IMR-90 (cell line): ENCODE results near the gene ARL9. TPM values are rescaled to one million over a fixed set of nuclear protein-coding genes. Genes with fewer than 3 reads are reported as not detected.

Source experiments
- ATAC-seq: fragments of 200-7000 bp; cut with Tn5 transposase; 2 replicates; pipeline ENCODE4 v1.9.1; 2020; ENCODE audit warnings: low read depth, mild to moderate bottlenecking, moderate library complexity
- BruUV-seq: library from RNA; stranded (reverse); fragments of 400-500 nt; replicated peaks from 2 replicates; lab custom pipeline; 2021; lab: Mats Ljungman, UMichigan
- CTCF ChIA-PET: fragments of 300-600 bp; formaldehyde crosslinking; extraction: SDS; loops from one replicate; lab custom pipeline; 2021; ENCODE audit warnings: antibody characterized with exemption; lab: Yijun Ruan, JAX
- POLR2A ChIA-PET: fragments of 300-600 bp; sonication (Branson Sonifier 250); formaldehyde crosslinking; loops from one replicate; lab custom pipeline; 2022; ENCODE audit warnings: antibody characterized with exemption; ENCODE audit not compliant: unreplicated experiment; lab: Charles Lee
- DNase-seq: peaks from one replicate; pipeline ENCODE4 v3.0.0; 2013
- H2AFZ ChIP-seq: replicated peaks from 2 replicates; pipeline ENCODE3; 2013; ENCODE audit warnings: low read length, mild to moderate bottlenecking; ENCODE audit not compliant: poor library complexity
- H2AK5ac ChIP-seq: 2 replicates; pipeline ENCODE4 v1.6.1; 2013; ENCODE audit warnings: low read depth, low read length, inconsistent platforms
- H2AK9ac ChIP-seq: replicated peaks from 2 replicates; pipeline ENCODE3; 2013; ENCODE audit warnings: mild to moderate bottlenecking, low read depth, low read length, moderate library complexity; ENCODE audit not compliant: poor library complexity
- H2BK120ac ChIP-seq: 2 replicates; pipeline ENCODE4 v1.6.1; 2013; ENCODE audit warnings: low read depth, low read length, inconsistent platforms
- H2BK15ac ChIP-seq: 3 replicates; pipeline ENCODE4 v1.6.1; 2013; ENCODE audit warnings: low read depth, low read length, inconsistent platforms
- H2BK20ac ChIP-seq: 2 replicates; pipeline ENCODE4 v1.6.1; 2013; ENCODE audit warnings: low read depth, mild to moderate bottlenecking, inconsistent platforms, low read length, moderate library complexity
- H2BK5ac ChIP-seq: 2 replicates; pipeline ENCODE4 v1.6.1; 2013; ENCODE audit warnings: mild to moderate bottlenecking, low read depth, low read length, inconsistent platforms; ENCODE audit not compliant: poor library complexity, severe bottlenecking
- H3K14ac ChIP-seq: replicated peaks from 2 replicates; pipeline ENCODE4 v1.6.1; 2013; ENCODE audit warnings: low read depth, low read length, inconsistent platforms
- H3K18ac ChIP-seq: 2 replicates; pipeline ENCODE4 v1.6.1; 2013; ENCODE audit warnings: low read depth, low read length, control low read depth
- H3K23ac ChIP-seq: 2 replicates; pipeline ENCODE4 v1.6.1; 2013; ENCODE audit warnings: low read depth, low read length, inconsistent platforms
- H3K27ac ChIP-seq: 2 replicates; pipeline ENCODE4 v1.5.1; 2013; ENCODE audit warnings: mild to moderate bottlenecking, control low read depth, low read length; ENCODE audit not compliant: insufficient read depth
- H3K27me3 ChIP-seq: 2 replicates; pipeline ENCODE4 v1.6.1; 2013; ENCODE audit warnings: low read length; ENCODE audit not compliant: control insufficient read depth, insufficient read depth
- H3K36me3 ChIP-seq: 2 replicates; pipeline ENCODE4 v1.6.1; 2013; ENCODE audit warnings: low read length, mixed read lengths; ENCODE audit not compliant: control insufficient read depth, insufficient read depth
- H3K4ac ChIP-seq: 2 replicates; pipeline ENCODE4 v1.6.1; 2013; ENCODE audit warnings: low read depth, low read length, inconsistent platforms
- H3K4me1 ChIP-seq: 2 replicates; pipeline ENCODE4 v1.6.1; 2013; ENCODE audit warnings: low read length, mixed read lengths; ENCODE audit not compliant: control insufficient read depth, insufficient read depth
- H3K4me2 ChIP-seq: 2 replicates; pipeline ENCODE4 v1.6.1; 2013; ENCODE audit warnings: low read depth, mild to moderate bottlenecking, control low read depth, low read length, moderate library complexity
- H3K4me3 ChIP-seq: 2 replicates; pipeline ENCODE4 v1.5.1; 2013; ENCODE audit warnings: low read depth, mild to moderate bottlenecking, control low read depth, low read length, moderate library complexity; ENCODE audit not compliant: insufficient read depth
- H3K56ac ChIP-seq: 2 replicates; pipeline ENCODE4 v1.6.1; 2013; ENCODE audit warnings: low read length, inconsistent platforms; ENCODE audit not compliant: insufficient read depth; ENCODE audit errors: extremely low read depth
- H3K79me1 ChIP-seq, 2 experiments: 2 replicates each; pipeline ENCODE4 v1.6.1; 2013; ENCODE audit warnings: low read length in 2 of 2, inconsistent platforms in 1 of 2, low read depth in 1 of 2
- H3K9ac ChIP-seq: 2 replicates; pipeline ENCODE4 v1.6.1; 2013; ENCODE audit warnings: low read depth, low read length, control low read depth
- H3K9me1 ChIP-seq: 2 replicates; pipeline ENCODE4 v1.6.1; 2013; ENCODE audit warnings: low read length, inconsistent platforms; ENCODE audit not compliant: insufficient read depth
- H3K9me3 ChIP-seq: 2 replicates; pipeline ENCODE4 v1.6.1; 2013; ENCODE audit warnings: low read length; ENCODE audit not compliant: control insufficient read depth, insufficient read depth
- H4K20me1 ChIP-seq: 2 replicates; pipeline ENCODE4 v1.6.1; 2013; ENCODE audit warnings: low read length, inconsistent platforms; ENCODE audit not compliant: insufficient read depth
- H4K5ac ChIP-seq: 2 replicates; pipeline ENCODE4 v1.6.1; 2013; ENCODE audit warnings: mild to moderate bottlenecking, low read depth, low read length, control low read depth
- H4K8ac ChIP-seq, 2 experiments: 2 replicates each; pipeline ENCODE4 v1.6.1; 2013; ENCODE audit warnings: low read depth in 2 of 2, low read length in 2 of 2, control low read depth in 1 of 2, inconsistent platforms in 1 of 2
- H4K91ac ChIP-seq: 2 replicates; pipeline ENCODE4 v1.6.1; 2013; ENCODE audit warnings: low read depth, low read length, inconsistent platforms; ENCODE audit not compliant: insufficient read depth
- BHLHE40 ChIP-seq: fragments of 150-350 bp; IDR thresholded peaks from 2 replicates; pipeline ENCODE4 v1.6.1; 2016; ENCODE audit warnings: mild to moderate bottlenecking, low read depth, low read length
- CEBPB ChIP-seq: IDR thresholded peaks from 2 replicates; pipeline ENCODE4 v1.6.1; 2012; ENCODE audit warnings: low read depth, low read length, improper control_type of control experiment
- CHD1 ChIP-seq: IDR thresholded peaks from 2 replicates; pipeline ENCODE4 v1.6.1; 2012; ENCODE audit warnings: low read depth, low read length, improper control_type of control experiment
- CTCF ChIP-seq: conservative IDR thresholded peaks from 2 replicates; pipeline ENCODE4 v1.5.1; 2012; ENCODE audit warnings: mild to moderate bottlenecking, low read depth, low read length, improper control_type of control experiment
- ELK1 ChIP-seq: fragments of 150-350 bp; IDR thresholded peaks from 2 replicates; pipeline ENCODE4 v1.6.1; 2016; ENCODE audit warnings: low read depth, mild to moderate bottlenecking, low read length, moderate library complexity, borderline replicate concordance
- FOS ChIP-seq: fragments of 150-350 bp; IDR thresholded peaks from 2 replicates; pipeline ENCODE4 v1.6.1; 2016; ENCODE audit warnings: low read depth, low read length
- MAFK ChIP-seq: IDR thresholded peaks from 2 replicates; pipeline ENCODE4 v1.6.1; 2012; ENCODE audit warnings: low read depth, low read length, improper control_type of control experiment
- MAZ ChIP-seq: IDR thresholded peaks from 2 replicates; pipeline ENCODE4 v1.6.1; 2012; ENCODE audit warnings: low read depth, mild to moderate bottlenecking, low read length, improper control_type of control experiment, moderate library complexity, borderline replicate concordance
- MXI1 ChIP-seq: IDR thresholded peaks from 2 replicates; pipeline ENCODE4 v1.6.1; 2012; ENCODE audit warnings: low read depth, mild to moderate bottlenecking, low read length, moderate library complexity, borderline replicate concordance
- NFE2L2 ChIP-seq: fragments of 150-350 bp; IDR thresholded peaks from 2 replicates; pipeline ENCODE4 v1.6.1; 2016; ENCODE audit warnings: low read depth, mild to moderate bottlenecking, low read length
- POLR2A ChIP-seq: IDR thresholded peaks from 2 replicates; pipeline ENCODE4 v1.6.1; 2012; ENCODE audit warnings: mild to moderate bottlenecking, low read depth, low read length
- RCOR1 ChIP-seq: IDR thresholded peaks from 2 replicates; pipeline ENCODE4 v1.6.1; 2012; ENCODE audit warnings: mild to moderate bottlenecking, low read length, improper control_type of control experiment; ENCODE audit not compliant: insufficient replicate concordance
- RFX5 ChIP-seq: IDR thresholded peaks from 2 replicates; pipeline ENCODE4 v1.8.0; 2012; ENCODE audit warnings: low read depth, mild to moderate bottlenecking, low read length, moderate library complexity
- SMC3 ChIP-seq: fragments of 150-350 bp; IDR thresholded peaks from 2 replicates; pipeline ENCODE4 v1.6.1; 2016; ENCODE audit warnings: low read depth, mild to moderate bottlenecking, antibody characterized with exemption, low read length, moderate library complexity
- WGBS, 2 experiments: methylation state at CpG; one replicate each; pipeline versions ENCODE4 v1.1.5 to v1.1.7; 2013; ENCODE audit warnings: missing lambda C conversion rate in 2 of 2; ENCODE audit not compliant: insufficient read length in 1 of 2; ENCODE audit errors: extremely low coverage in 2 of 2; 5-methylcytosine and 5-hydroxymethylcytosine counted together
- dilution Hi-C: fragments of 300-500 bp; cut with HindIII; formaldehyde crosslinking; loops from one replicate; pipeline ENCODE4 v1.14.3; 2018; ENCODE audit warnings: low sequenced_read_pairs; ENCODE audit not compliant: unreplicated experiment
- in situ Hi-C: fragments of 300-500 bp; cut with MboI; formaldehyde crosslinking; loops from 3 replicates; pipeline ENCODE4 v1.14.3; 2019; ENCODE audit warnings: low sequenced_read_pairs, inconsistent platforms, mixed read lengths
- intact Hi-C: fragments of 100-400 bp; cut with micrococcal nuclease; formaldehyde crosslinking; loops from 2 replicates; pipeline ENCODE4 v1.10.0; 2022
- polyA plus RNA-seq, 3 experiments: library from polyadenylated mRNA; depleted of rRNA; stranded (reverse); fragments of >200 nt; gene quantifications; 2 replicates each; pipeline ENCODE4 v1.2.3, GENCODE V29; 2012; ENCODE audit warnings: low replicate concordance in 1 of 3
- total RNA-seq: library from RNA; depleted of rRNA; stranded (reverse); fragments of >200 nt; gene quantifications from 2 replicates; pipeline ENCODE4 v1.2.3, GENCODE V29; 2012

Gene ARL9
- total and polyA plus RNA-seq, 2 of the 4 experiments (the other 2 are of a cell fraction) = 0.18 to 0.51 TPM

GRCh38 chr4:56477192-56477702, 28.3 kb upstream of the ARL9 start:
- no peak overlapping the region for H2AK5ac ChIP-seq
- no peak overlapping the region for H3K23ac ChIP-seq
- WGBS, 2 experiments = no CpG with 5 or more reads among the region's 5 CpGs
- no peak overlapping the region for H3K14ac ChIP-seq
- H4K5ac ChIP-seq = no peak overlapping the region
- TF ChIP-seq RCOR1 (no peak), CTCF (no peak), ELK1 (no peak), CHD1 (no peak), MAFK (no peak), POLR2A (no peak), BHLHE40 (no peak), RFX5 (no peak), SMC3 (no peak), FOS (no peak), MAZ (no peak), MXI1 (no peak), NFE2L2 (no peak), CEBPB (no peak)
- ATAC-seq (no peak), DNase-seq (no peak)
- no peak overlapping the region for H2BK20ac ChIP-seq
- H4K8ac ChIP-seq = no peak overlapping the region
- no peaks in the 10 kb centered on the region for H3K4me1 ChIP-seq
- no peaks in the 10 kb centered on the region for H3K9me1 ChIP-seq
- H2AK9ac ChIP-seq = no peak overlapping the region
- no peak overlapping the region for H2AFZ ChIP-seq
- intact Hi-C loops (no loop called here), in situ Hi-C loops (no loop called here), dilution Hi-C loops (no loop called here)
- BruUV-seq = no TSS peak
- H3K18ac ChIP-seq = no peak overlapping the region
- POLR2A ChIA-PET = no interaction called here
- no peak overlapping the region for H4K91ac ChIP-seq
- H2BK5ac ChIP-seq = no peak overlapping the region
- H3K36me3 ChIP-seq = peaks cover 32% of the 10 kb centered on the region
- no peak overlapping the region for H3K4ac ChIP-seq
- H3K27me3 ChIP-seq = no peaks in the 10 kb centered on the region
- CTCF ChIA-PET = interaction anchor here (0.7 kb wide), 1 partner anchor 12 kb away, joined by 3 read pairs; no protein-coding TSS in a partner anchor
- no peak overlapping the region for H3K56ac ChIP-seq
- H3K4me3 ChIP-seq = no peak overlapping the region
- peaks cover 7 to 9% of the 10 kb centered on the region in 2 experiments; a peak in 3 of 4 replicates for H3K79me1 ChIP-seq
- no peak overlapping the region for H3K27ac ChIP-seq
- H3K4me2 ChIP-seq = no peak overlapping the region
- no peak overlapping the region for H2BK15ac ChIP-seq
- H3K9ac ChIP-seq = no peak overlapping the region
- H3K9me3 ChIP-seq = no peaks in the 10 kb centered on the region
- no peak overlapping the region for H2BK120ac ChIP-seq
- no peaks in the 10 kb centered on the region for H4K20me1 ChIP-seq
